CD4-positive, alpha-beta T cell treated with Interferon alpha-2 for 1 hour (primary cell): ENCODE data around the gene ZCCHC7.
"Not testable (repeated sequence)": the region's sequence is repeated elsewhere in the genome, so short reads cannot be mapped to it uniquely, and the experiment has no call there.

Experiments used
- DNase-seq, 2 donors: peaks; one replicate each; pipeline ENCODE4 v3.0.0-alpha.2; 2020 to 2022

Gene ZCCHC7

DNA sequence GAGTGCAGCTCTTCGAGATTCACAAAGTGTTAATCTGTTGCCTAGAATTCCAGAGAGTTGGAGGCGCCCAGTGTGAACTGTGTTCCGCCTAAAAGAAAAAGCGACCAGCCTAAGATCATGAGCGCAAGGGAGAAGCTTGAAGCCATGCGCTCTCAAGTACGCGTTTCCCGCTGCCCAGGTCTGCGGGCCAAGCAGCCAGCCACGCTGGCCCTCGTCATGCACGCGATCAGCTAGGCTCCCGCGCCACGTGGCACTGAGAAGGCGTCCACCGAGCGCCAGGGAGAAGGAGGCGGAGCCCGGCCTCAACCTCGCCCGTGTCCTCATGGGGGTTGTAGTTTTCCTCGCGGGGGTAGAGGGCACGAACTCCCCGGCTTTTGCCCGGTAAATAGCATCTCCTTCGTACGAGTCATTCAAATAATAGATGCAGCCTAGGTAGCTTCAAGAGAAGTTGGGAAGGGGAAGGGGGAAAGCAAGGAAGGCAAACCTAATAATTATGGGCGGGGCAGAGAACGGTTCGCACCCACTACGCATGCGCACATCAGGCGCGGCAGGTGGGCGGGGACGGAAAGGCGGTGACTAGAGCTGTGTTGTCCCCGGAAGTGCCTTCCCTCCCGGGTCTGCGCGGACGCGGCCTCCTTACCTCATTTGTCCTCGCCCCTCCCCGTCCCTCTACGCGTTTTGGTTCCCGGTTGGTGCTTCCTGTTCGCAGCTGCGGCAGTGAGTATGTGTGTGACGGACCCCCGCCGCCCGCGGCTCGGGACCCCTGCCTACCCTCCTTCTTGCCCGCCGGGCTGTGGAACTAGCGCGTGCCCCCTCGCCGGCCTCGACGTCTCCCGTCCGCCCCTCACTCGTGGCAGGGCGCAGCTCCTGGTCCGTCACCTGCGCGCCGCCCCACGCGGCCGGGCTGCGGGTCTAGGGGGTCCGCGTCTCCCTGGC lies at the start of gene ZCCHC7:
ZCCHC7 (plus strand) TSS at position 668 of the 936 bp plus-strand sequence.
- peak; percentile 96 to 97 for DNase-seq

GRCh38 chr9:37074790-37075189 lies 45.6 kb upstream of the ZCCHC7 start:
- not testable (repeated sequence) for DNase-seq

DNA sequence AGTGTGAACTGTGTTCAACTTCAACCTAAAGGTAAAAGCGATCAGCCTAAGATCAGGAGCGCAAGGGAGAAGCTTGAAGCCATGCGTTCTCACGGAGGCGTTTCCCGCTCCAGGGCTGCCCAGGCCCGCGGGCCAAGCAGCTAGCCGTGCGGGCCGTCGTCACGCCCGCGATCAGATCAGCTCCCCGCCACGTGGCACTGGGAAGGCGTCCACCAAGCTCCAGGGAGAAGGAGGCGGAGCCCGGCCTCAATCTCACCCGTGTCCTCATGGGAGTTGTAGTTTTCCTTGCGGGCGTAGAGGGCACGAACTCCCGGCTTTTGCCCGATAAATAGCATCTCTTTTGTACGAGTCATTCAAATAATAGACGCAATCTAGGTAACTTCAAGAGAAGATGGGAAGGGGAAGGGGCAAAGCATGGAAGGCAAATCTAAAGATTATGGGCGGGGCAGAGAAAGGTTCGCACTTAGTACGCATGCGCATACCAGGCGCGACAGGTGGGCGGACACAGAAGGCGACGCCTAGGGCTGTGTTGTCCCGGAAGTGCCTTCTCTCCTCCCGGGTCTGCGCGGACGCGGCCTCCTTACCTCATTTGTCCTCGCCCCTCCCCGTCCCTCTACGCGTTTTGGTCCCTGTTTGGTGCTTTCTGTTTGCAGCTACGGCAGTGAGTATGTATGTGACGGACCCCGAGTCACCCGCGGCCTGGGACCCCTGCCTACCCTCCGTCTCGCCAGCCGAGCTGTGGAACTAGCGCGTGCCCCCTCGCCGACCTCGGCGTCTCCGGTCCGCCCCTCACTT lies 40.8 kb upstream of the ZCCHC7 start:
- peak; percentile 96 for DNase-seq

- DNase-seq: not testable (repeated sequence)
Measured at GRCh38 chr9:37080165-37080628, 40.2 kb upstream of the ZCCHC7 start.

- not testable (repeated sequence) for DNase-seq
Measured at GRCh38 chr9:37081507-37081906, 38.9 kb upstream of the ZCCHC7 start.

GRCh38 chr9:37082214-37082765 lies 38.1 kb upstream of the ZCCHC7 start:
- DNase-seq: peak in 1 of 2 donors; percentile 21

DNA sequence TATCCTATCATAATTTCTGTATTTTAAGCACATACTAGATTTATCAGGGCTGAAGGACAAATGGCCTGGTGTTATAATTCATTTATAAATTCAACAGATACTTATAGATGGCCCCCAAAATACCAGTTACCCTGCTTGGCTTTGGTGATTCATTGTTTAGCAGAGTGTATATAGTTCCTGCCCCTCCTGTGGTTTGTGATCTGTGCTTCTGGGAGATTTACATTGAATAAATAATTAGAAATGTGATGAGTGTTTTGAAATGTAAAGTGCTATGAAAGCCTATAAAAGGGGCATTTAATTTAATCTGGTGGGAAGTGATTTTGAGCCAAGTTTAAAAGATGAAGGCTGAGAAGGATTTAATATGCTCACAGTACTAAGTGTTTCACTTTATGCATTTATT lies 36.7 kb upstream of the ZCCHC7 start:
- no peak for DNase-seq

DNA sequence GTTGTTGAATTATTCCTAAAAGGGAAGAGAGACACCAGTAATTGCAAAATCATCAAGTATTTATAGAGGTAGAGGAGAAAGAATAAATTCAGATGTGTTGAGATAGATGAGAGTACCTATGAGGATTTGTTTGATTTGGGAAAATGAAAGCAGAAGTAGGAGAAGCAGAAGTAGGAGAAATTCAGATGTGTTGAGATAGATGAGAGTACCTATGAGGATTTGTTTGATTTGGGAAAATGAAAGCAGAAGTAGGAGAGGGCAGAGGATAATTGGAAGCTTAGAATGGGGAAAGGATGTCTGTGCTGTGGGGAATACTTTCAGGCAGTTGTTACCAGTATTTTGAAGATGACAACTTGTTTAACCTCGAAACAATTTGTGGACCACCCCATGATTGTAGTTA lies 35.1 kb upstream of the ZCCHC7 start:
- DNase-seq: no peak

DNA sequence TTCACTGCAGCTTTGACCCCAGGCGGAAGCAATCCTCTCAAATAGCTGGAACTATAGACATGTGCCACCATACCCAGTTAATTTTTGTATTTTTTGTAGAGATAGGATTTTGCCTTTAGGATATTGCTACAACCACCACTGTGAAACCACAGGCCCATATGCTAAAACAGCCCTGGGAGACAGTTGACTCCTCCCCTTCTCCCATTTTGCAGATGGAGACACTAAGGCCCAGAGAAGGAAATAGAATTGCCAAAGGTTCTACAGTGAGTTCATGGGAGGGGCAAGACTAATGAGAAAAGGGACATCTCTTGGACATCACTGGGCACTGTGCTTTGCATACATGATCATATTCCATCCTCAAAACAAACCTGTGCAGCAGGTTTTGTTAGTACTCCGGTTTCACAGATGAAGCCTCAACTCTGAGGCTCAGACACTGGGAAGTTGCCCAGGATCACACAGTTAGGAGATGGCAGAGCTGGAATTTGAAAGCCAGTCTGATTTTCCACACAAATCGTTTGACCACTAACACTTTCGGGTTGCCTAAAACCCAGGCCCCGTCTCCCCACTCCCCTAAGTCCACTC lies 27.6 kb upstream of the ZCCHC7 start:
- not testable (repeated sequence) for DNase-seq

DNA sequence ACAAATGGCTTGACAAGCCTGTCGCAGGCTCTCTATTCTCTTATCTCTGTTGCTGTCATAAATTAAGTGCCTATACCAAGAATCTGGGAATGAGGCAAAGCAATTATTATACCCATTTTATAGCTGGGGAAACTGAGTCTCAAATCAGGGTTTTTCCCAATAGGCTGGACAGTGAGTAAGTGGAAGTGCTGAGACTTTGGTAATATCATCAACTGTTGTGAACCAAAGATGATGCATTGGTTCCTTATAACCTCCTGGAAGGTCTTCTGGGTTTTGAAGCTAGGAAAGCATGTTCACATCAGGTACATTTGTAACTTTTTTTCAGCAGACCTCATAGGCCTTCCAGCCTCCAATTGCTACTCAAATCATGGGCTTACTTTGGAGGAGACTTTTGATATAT lies 25.6 kb upstream of the ZCCHC7 start:
- DNase-seq: no peak

GRCh38 chr9:37096628-37097027 lies 23.7 kb upstream of the ZCCHC7 start:
- no peak for DNase-seq

DNA sequence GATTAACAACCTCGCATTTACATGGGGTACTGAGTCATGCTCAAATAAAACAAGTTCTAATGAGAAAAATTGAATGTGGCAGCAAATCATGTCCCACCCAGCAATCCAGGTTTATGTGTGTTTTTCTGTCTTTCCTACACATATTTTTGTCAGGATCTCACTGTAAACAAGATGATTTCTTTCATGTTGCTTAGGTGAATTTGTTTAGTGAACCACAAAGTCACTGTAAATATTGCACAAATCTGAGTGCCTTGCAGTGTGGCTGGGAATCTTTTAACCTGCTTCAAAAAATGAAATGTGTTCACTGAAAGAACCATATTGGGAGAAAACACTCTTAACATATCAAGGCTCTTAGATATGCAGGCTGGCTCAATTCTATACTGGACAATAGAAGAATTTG lies 23.1 kb upstream of the ZCCHC7 start:
- no peak for DNase-seq

DNA sequence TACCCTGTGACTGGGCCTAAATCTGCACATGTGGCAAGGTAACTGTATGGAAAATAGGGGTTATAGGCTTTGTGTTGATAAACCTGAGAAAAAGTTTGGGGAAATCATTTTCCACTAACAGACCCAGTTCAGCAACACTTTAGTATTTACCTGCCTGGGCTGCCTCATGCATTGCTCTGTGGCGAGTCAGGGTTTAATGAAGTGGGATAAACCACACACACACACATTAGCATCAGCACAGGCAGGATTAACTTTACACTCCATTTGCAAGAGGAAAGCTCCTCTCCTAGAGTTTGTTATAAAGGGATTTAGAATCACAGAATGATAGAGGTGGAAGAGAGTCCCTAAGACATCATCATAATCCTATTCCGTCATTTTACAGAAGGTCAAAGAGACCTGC lies 20.0 kb upstream of the ZCCHC7 start:
- DNase-seq: no peak

DNA sequence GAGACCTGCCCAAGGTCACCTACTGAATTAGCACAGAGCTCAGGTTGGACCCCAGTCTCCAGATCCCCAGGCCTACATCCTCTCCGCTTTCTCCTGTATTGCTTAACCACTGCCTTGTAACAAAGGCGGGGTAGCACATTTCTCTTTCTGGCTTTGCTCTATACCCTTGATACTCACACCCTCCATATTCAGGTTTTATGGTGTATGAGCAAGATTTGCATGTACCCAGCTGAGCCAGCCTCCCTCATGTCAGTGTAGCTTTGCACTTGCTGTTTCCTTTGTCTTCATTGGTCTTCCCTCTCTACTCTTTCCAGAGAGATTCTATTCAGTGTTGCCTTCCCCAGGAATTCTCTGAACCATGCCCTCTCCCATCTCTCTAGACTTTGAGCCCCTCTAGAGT lies 19.6 kb upstream of the ZCCHC7 start:
- no peak for DNase-seq

DNA sequence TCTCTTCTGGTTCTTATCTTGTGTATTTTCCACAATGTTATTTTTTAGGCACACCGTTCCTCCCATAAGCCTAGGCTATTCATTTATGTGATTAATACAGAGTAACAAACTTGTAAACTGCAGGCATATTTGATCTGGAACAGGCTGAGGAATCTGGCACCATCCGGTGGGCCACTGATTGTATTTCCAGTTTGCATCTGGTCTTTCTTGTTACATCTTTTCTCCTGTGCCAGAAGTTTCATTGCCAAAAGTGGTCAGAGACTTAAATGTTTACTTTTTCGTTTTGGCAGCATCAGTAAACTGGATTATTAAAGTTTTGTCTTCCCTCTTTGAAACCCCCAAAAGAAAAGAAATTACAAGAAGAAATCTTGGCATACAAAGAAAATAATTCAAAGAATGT lies 17.9 kb upstream of the ZCCHC7 start:
- no peak for DNase-seq

DNA sequence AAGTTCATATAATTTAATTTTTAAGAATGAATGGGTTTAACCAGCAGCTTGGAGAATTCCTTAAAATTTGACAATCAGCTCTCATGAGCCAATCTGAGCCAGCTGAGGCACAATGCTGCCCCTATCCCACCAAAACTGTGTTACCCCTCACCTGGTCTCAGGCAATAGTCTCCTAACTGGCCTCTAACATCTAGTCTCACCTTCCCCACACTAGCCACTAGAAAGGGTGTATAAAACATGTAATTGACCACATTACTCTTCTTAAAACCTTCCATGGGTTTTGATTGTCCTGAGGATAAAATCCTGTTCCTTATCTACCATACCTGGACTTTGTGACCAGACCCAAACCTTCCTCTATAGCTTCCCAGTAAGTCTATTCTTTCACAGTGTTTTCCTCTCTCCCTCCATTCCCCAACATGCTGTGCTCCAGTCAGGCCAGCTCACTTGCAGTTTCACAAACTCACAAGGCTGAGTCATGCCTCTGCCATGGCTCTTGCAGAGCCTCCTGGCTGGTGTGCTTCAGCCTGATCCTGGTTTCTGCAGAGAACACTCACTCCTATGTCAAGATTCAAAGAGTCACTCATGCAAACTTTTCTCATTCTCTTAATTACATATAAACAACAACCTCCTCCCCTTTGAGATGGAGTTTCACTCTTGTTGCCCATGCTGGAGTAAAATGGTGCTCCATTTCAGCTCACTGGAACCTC lies 16.0 kb upstream of the ZCCHC7 start:
- DNase-seq: no peak

DNA sequence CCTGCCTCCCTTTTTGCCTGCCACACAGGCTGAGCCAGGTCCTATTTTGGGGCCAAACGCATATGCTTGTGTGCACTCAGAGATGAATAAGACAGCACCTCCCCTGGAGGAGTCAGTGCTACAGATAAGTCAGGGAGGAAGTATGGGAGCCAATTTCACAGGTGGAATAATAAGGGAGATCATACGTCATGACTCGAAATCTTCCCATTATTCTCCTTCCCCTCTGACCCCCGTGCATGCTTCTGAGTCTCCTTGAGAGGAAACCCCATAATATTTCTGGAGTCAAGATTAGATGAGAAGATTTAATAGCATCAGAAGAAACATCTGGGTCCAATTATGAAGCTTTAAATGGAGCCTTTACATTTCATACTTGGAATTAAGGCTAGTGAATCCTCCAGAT lies 15.1 kb upstream of the ZCCHC7 start:
- no peak for DNase-seq

DNA sequence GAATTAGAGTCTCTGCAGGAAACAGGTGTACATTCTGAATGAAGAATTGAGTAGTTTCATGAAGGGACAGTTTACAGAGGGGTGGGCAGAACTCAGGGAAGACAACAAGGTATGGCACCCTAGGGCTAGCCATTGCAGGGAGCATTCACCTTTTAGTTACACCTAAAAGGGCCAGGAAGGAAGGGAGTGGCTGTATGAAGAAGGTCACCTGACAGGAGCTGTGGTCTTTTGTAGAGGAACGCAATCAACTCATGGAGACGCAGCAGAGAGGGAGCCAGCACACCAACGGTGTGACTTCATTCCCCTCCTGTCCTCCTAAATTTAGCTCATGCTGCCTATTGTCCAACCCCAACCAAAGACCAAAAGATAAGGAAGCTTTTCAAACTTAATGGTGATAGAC lies 12.7 kb upstream of the ZCCHC7 start:
- DNase-seq: peak in 1 of 2 donors; percentile 19

- not testable (repeated sequence) for DNase-seq
Measured at GRCh38 chr9:37114442-37114841, 5.9 kb upstream of the ZCCHC7 start.

GRCh38 chr9:37117956-37118355 lies 2.4 kb upstream of the ZCCHC7 start:
- no peak for DNase-seq

DNA sequence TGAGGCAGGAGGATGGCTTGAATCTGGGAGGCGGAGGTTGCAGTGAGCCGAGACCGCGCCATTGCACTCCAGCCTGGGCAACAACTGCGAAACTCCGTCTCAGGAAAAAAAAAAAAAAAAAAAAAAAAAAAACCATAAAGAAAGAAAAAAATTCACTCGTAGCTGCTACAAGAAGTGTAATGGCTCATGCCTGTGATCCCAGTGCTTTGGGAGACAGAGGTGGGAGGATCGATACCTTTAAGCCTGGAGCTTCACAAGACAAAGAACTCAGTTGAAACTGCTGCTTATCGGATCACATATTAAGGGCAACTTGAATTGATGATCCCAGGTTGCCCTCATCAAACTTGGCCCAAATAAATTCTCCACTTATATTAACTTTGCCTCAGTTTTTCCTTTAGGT lies 1.0 kb upstream of the ZCCHC7 start:
- no peak for DNase-seq

- not testable (repeated sequence) for DNase-seq
Measured at GRCh38 chr9:37120843-37121335, 515 bp downstream of the ZCCHC7 start.
